Activated CD4-positive, alpha-beta T cell treated with anti-CD3 and anti-CD28 coated beads, Interleukin-10, Interleukin-2, amounts not matched to agents 100 ng/mL and 50 ng/mL, durations not matched to agents 16 hours and 8 hours (primary cell): Measurements from ENCODE around the gene SYNJ2.
"Not testable (repeated sequence)": the region's sequence is repeated elsewhere in the genome, so short reads cannot be mapped to it uniquely, and the experiment has no call there.

Experiments
- DNase-seq: peaks from one replicate; pipeline ENCODE4 v3.0.0-alpha.2; 2020

Gene SYNJ2

GRCh38 chr6:157981395-157982101 lies at the start of gene SYNJ2:
SYNJ2 (plus strand) TSS chr6:157981863; CDS start chr6:157981962, 99 bp downstream.
- DNase-seq: peak; percentile 87

GRCh38 chr6:157935786-157936185 lies 45.9 kb upstream of the SYNJ2 start:
- no peak for DNase-seq

- DNase-seq: no peak
These were observed 44.3 kb upstream of the SYNJ2 start for GRCh38 chr6:157937318-157937717.

- no peak for DNase-seq
These were observed 43.7 kb upstream of the SYNJ2 start for GRCh38 chr6:157937916-157938315.

GRCh38 chr6:157940375-157941036 lies 41.2 kb upstream of the SYNJ2 start:
- DNase-seq: peak; percentile 70

GRCh38 chr6:157941101-157941863 lies 40.4 kb upstream of the SYNJ2 start:
- no peak for DNase-seq

- no peak for DNase-seq
These were observed 39.3 kb upstream of the SYNJ2 start for GRCh38 chr6:157942351-157942750.

GRCh38 chr6:157943249-157943963 lies 38.3 kb upstream of the SYNJ2 start:
- no peak for DNase-seq

GRCh38 chr6:157943964-157944283 lies 37.7 kb upstream of the SYNJ2 start:
- DNase-seq: no peak

GRCh38 chr6:157944983-157945931 lies 36.4 kb upstream of the SYNJ2 start:
- DNase-seq: no peak

GRCh38 chr6:157946053-157946617 lies 35.5 kb upstream of the SYNJ2 start:
- no peak for DNase-seq

GRCh38 chr6:157946865-157947532 lies 34.7 kb upstream of the SYNJ2 start:
- DNase-seq: peak; percentile 15

GRCh38 chr6:157950899-157951298 lies 30.8 kb upstream of the SYNJ2 start:
- DNase-seq: not testable (repeated sequence)

- DNase-seq: no peak
These were observed 29.8 kb upstream of the SYNJ2 start for GRCh38 chr6:157951828-157952227.

GRCh38 chr6:157952861-157953351 lies 28.8 kb upstream of the SYNJ2 start:
- DNase-seq: no peak

- DNase-seq: no peak
These were observed 28.0 kb upstream of the SYNJ2 start for GRCh38 chr6:157953580-157954091.

- DNase-seq: no peak
These were observed 27.2 kb upstream of the SYNJ2 start for GRCh38 chr6:157954150-157955117.

GRCh38 chr6:157955675-157956074 lies 26.0 kb upstream of the SYNJ2 start:
- no peak for DNase-seq

- no peak for DNase-seq
These were observed 25.4 kb upstream of the SYNJ2 start for GRCh38 chr6:157956171-157956730.
